Stimulated activated CD8-positive, alpha-beta memory T cell treated with anti-CD3 and anti-CD28 coated beads, Interleukin-7, amount 100 ng/mL, for 48 hours (primary cell): ENCODE measurements around the gene CAV1.
"Not testable (repeated sequence)": the region's sequence is repeated elsewhere in the genome, so short reads cannot be mapped to it uniquely, and the experiment has no call there.

Experiments used
- DNase-seq, 2 donors: peaks; one replicate each; pipeline ENCODE4 v3.0.0-alpha.2; 2020; ENCODE audit warnings: low read depth in 1 of 2; ENCODE audit errors: extremely low read depth in 1 of 2

Gene CAV1

GRCh38 chr7:116576350-116577319 lies 51.8 kb downstream of the CAV1 start:
- peak in 1 of 2 donors; percentile 26 for DNase-seq

- DNase-seq: no peak
These were observed 52.6 kb downstream of the CAV1 start for GRCh38 chr7:116577320-116577871.

GRCh38 chr7:116578526-116578925 lies 53.7 kb downstream of the CAV1 start:
- no peak for DNase-seq

GRCh38 chr7:116579322-116579721 lies 54.5 kb downstream of the CAV1 start:
- DNase-seq: no peak

GRCh38 chr7:116579835-116580234 lies 55.0 kb downstream of the CAV1 start:
- no peak for DNase-seq

- DNase-seq: no peak
These were observed 57.4 kb downstream of the CAV1 start for GRCh38 chr7:116582164-116582732.

- no peak for DNase-seq
These were observed 58.1 kb downstream of the CAV1 start for GRCh38 chr7:116582806-116583444.

- DNase-seq: no peak
These were observed 58.8 kb downstream of the CAV1 start for GRCh38 chr7:116583653-116584052.

GRCh38 chr7:116584721-116585120 lies 59.9 kb downstream of the CAV1 start:
- no peak for DNase-seq

GRCh38 chr7:116585392-116585791 lies 60.6 kb downstream of the CAV1 start:
- no peak for DNase-seq

- DNase-seq: no peak
These were observed 61.1 kb downstream of the CAV1 start for GRCh38 chr7:116585967-116586366.

GRCh38 chr7:116587200-116587599 lies 62.4 kb downstream of the CAV1 start:
- not testable (repeated sequence) for DNase-seq

GRCh38 chr7:116588225-116588624 lies 63.4 kb downstream of the CAV1 start:
- peak in 1 of 2 donors; percentile 19 for DNase-seq

- DNase-seq: no peak
These were observed 64.1 kb downstream of the CAV1 start for GRCh38 chr7:116588641-116589594.

- no peak for DNase-seq
These were observed 66.6 kb downstream of the CAV1 start for GRCh38 chr7:116591202-116592040.

- DNase-seq: no peak
These were observed 67.2 kb downstream of the CAV1 start for GRCh38 chr7:116592041-116592355.

- no peak for DNase-seq
These were observed 67.6 kb downstream of the CAV1 start for GRCh38 chr7:116592445-116592844.

- no peak for DNase-seq
These were observed 68.7 kb downstream of the CAV1 start for GRCh38 chr7:116593359-116594075.

GRCh38 chr7:116595063-116595462 lies 70.2 kb downstream of the CAV1 start:
- no peak for DNase-seq
